ENCODE data around the gene IGIP. TPM values are rescaled to one million over a fixed set of nuclear protein-coding genes. Genes with fewer than 3 reads are reported as not detected.
A peak's percentile ranks its signal among the peaks of the same experiment; 100 is the strongest.

IGIP gene
- total and polyA plus RNA-seq, 2 of the 8 experiments (the other 6 are each of a cell fraction or from before 2014, with no cell fraction given), result 0.32 to 0.69 TPM

DNA sequence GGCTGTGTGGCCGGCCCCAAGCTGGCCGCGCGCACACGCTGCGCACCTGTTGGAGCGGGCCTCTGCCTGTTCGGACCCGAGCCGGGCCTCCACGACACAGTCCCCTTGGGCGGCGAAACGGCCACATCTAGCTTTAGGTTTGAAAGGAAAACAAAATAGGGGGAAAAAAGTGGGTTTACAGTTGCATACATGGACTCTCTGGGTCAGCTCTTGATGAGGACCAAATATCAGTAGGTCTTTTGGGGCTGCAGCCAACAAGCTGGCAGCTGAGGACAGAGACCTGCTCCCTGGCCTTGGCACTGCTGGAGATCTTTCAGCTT lies 20.7 kb downstream of the IGIP start:
- no peak overlapping the region for H4K5ac ChIP-seq (ENCODE audit: insufficient read length, low read depth, low read length)
- no peak overlapping the region for H3K14ac ChIP-seq (ENCODE audit: insufficient read length)
- H3K79me1 ChIP-seq (ENCODE audit: low read depth, low read length), result no peaks in the 10 kb centered on the region
- no peak overlapping the region for H3K27ac ChIP-seq (ENCODE audit: low read depth, low read length)
- peaks cover 25 to 51% (median 37%) of the 10 kb centered on the region in 4 experiments for H3K27me3 ChIP-seq (replicated peaks in 1 of 4; ENCODE audit: control insufficient read depth in 3 of 4, extremely low read depth in 1 of 4, insufficient read depth in 3 of 4, low read length in 3 of 4)
- H4K20me1 ChIP-seq (replicated peaks in 1 of 2; ENCODE audit: control insufficient read depth in 1 of 2, insufficient read depth in 2 of 2, low read length in 2 of 2), result peaks cover 0 to 7% of the 10 kb centered on the region in 2 experiments
- H2AFZ ChIP-seq (ENCODE audit: low read length), result peak overlapping the region; percentile 55; the same call in 1 of the 2 replicates
- DNase-seq (ENCODE audit: low read depth in 1 of 2, low spot score in 2 of 2) (no peak), FAIRE-seq (no peak)
- H3K9ac ChIP-seq (replicated peaks in 1 of 4; ENCODE audit: extremely low read depth in 1 of 4, low read depth in 3 of 4, low read length in 3 of 4), result peak overlapping the region in 2 of 4 experiments; percentile 29 to 35; a peak in 4 of 7 replicates
- POLR2A ChIA-PET (ENCODE audit: partially characterized antibody), result interaction anchor here (0.6 to 4.3 kb wide), 6 partner anchors 8 to 383 kb away, joined by 3 to 19 read pairs (median 4); partner anchors contain the start of gene CYSTM1
- no peak overlapping the region; the same call in none of the 2 replicates for H3K18ac ChIP-seq (ENCODE audit: extremely low read depth, low read length)
- WGBS, 2 experiments (ENCODE audit: extremely low coverage in 1 of 2, insufficient coverage in 1 of 2, insufficient read length in 1 of 2, insufficient replicate concordance in 2 of 2, low coverage in 1 of 2, low lambda C conversion rate in 2 of 2, missing lambda C conversion rate in 1 of 2), result 8% methylated on average over 14 of the region's 14 CpGs; no CpG with 5 or more reads in 1 of the 2 experiments
- no peak overlapping the region for H2AK5ac ChIP-seq (ENCODE audit: low read depth, low read length)
- no peak overlapping the region for H3K4ac ChIP-seq (replicated peaks; ENCODE audit: insufficient read length, low read depth, low read length)
- H2BK20ac ChIP-seq (ENCODE audit: low read length), result no peak overlapping the region
- H3K23ac ChIP-seq (ENCODE audit: insufficient read length), result no peak overlapping the region
- CTCF ChIA-PET (ENCODE audit: partially characterized antibody), result interaction anchor here (0.8 to 9.9 kb wide), 20 partner anchors 9 to 178 kb away, joined by 3 to 118 read pairs (median 4); partner anchors contain the start of gene PURA
- H3K56ac ChIP-seq (replicated peaks; ENCODE audit: insufficient read length, low read depth, low read length), result no peak overlapping the region
- H4K91ac ChIP-seq (replicated peaks; ENCODE audit: insufficient read length, low read length), result no peak overlapping the region
- H3K4me3 ChIP-seq (ENCODE audit: extremely low read depth in 1 of 4, insufficient read depth in 2 of 4, low read depth in 3 of 4, low read length in 4 of 4), result peak overlapping the region; percentile 28 to 82 (median 72)
- no peaks in the 10 kb centered on the region for H3K9me3 ChIP-seq (ENCODE audit: insufficient read depth in 2 of 2, low read depth in 1 of 2, low read length in 1 of 2)
- no peak overlapping the region for H2BK120ac ChIP-seq (replicated peaks; ENCODE audit: low read depth, low read length)
- H2BK12ac ChIP-seq (ENCODE audit: low read depth, low read length), result no peak overlapping the region
- H3K23me2 ChIP-seq (ENCODE audit: low read depth, low read length), result peaks cover 5% of the 10 kb centered on the region; the same call in 1 of the 2 replicates
- H2BK15ac ChIP-seq (ENCODE audit: low read length), result no peak overlapping the region
- no peaks in the 10 kb centered on the region for H3K79me2 ChIP-seq (ENCODE audit: control insufficient read depth in 1 of 2, insufficient read depth in 2 of 2, low read length in 2 of 2)
- peak overlapping the region; percentile 48 to 100 for H3K4me2 ChIP-seq (ENCODE audit: insufficient read depth in 1 of 2, low read depth in 2 of 2, low read length in 2 of 2)
- H2BK5ac ChIP-seq (ENCODE audit: low read depth, low read length), result no peak overlapping the region
- H3K36me3 ChIP-seq (ENCODE audit: control insufficient read depth in 2 of 4, insufficient read depth in 4 of 4, low read length in 3 of 4), result no peaks in the 10 kb centered on the region
- peaks cover 0 to 9% (median 0%) of the 10 kb centered on the region in 4 experiments; a peak in 2 of 7 replicates for H3K4me1 ChIP-seq (replicated peaks in 1 of 4; ENCODE audit: control insufficient read depth in 3 of 4, insufficient read depth in 4 of 4, low read length in 3 of 4)
- H4K8ac ChIP-seq (ENCODE audit: extremely low read depth, insufficient read depth, low read length), result peak overlapping the region; percentile 73; the same call in 1 of the 2 replicates
- TF ChIP-seq SP1 (IDR thresholded peaks at IDR 0.05; ENCODE audit: low read depth, low read length) (no peak), RAD21 (IDR thresholded peaks at IDR 0.05 in 1 of 2, conservative IDR thresholded peaks at IDR 0.05 in 1 of 2; ENCODE audit: low read depth in 2 of 2, low read length in 2 of 2) (no peak), POU5F1 (IDR thresholded peaks at IDR 0.05; ENCODE audit: low read depth, low read length) (no peak), SIX5 (IDR thresholded peaks at IDR 0.05; ENCODE audit: low read depth, low read length) (no peak), TBP (IDR thresholded peaks at IDR 0.05; ENCODE audit: low read depth, low read length) (no peak), CHD1 (IDR thresholded peaks at IDR 0.05; ENCODE audit: low read depth, low read length) (no peak), POLR2A (IDR thresholded peaks at IDR 0.05; ENCODE audit: control extremely low read depth in 1 of 2, low read depth in 2 of 2, low read length in 2 of 2) (no peak), CBX5 (IDR thresholded peaks at IDR 0.05; ENCODE audit: low read depth, low read length) (no peak), EZH2 (IDR thresholded peaks at IDR 0.05; ENCODE audit: low read depth, low read length, severe bottlenecking) (peak; percentile 84)
- TF ChIP-seq, protein P1, sequence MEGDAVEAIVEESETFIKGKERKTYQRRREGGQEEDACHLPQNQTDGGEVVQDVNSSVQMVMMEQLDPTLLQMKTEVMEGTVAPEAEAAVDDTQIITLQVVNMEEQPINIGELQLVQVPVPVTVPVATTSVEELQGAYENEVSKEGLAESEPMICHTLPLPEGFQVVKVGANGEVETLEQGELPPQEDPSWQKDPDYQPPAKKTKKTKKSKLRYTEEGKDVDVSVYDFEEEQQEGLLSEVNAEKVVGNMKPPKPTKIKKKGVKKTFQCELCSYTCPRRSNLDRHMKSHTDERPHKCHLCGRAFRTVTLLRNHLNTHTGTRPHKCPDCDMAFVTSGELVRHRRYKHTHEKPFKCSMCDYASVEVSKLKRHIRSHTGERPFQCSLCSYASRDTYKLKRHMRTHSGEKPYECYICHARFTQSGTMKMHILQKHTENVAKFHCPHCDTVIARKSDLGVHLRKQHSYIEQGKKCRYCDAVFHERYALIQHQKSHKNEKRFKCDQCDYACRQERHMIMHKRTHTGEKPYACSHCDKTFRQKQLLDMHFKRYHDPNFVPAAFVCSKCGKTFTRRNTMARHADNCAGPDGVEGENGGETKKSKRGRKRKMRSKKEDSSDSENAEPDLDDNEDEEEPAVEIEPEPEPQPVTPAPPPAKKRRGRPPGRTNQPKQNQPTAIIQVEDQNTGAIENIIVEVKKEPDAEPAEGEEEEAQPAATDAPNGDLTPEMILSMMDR (IDR thresholded peaks at IDR 0.05; ENCODE audit: control extremely low read depth in 1 of 3, insufficient read depth in 1 of 3, low read depth in 1 of 3, low read length in 3 of 3), result no peak
- TF ChIP-seq, protein P2, sequence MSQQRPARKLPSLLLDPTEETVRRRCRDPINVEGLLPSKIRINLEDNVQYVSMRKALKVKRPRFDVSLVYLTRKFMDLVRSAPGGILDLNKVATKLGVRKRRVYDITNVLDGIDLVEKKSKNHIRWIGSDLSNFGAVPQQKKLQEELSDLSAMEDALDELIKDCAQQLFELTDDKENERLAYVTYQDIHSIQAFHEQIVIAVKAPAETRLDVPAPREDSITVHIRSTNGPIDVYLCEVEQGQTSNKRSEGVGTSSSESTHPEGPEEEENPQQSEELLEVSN (IDR thresholded peaks at IDR 0.05), result no peak

Data from H1 (cell line).